Epithelial cell of esophagus (primary cell): ENCODE data around the gene RCAN1.
A peak's percentile ranks its signal among the peaks of the same experiment; 100 is the strongest.

Experiments
- DNase-seq: peaks from one replicate; pipeline ENCODE4 v3.0.0; 2010; ENCODE audit warnings: low read depth
- H3K4me3 ChIP-seq: 2 replicates; pipeline ENCODE4 v1.5.1; 2011; ENCODE audit warnings: mild to moderate bottlenecking, low read length, control low read depth
- TF ChIP-seq, protein P1 (sequence below): IDR thresholded peaks from 2 replicates; pipeline ENCODE4 v1.5.1; 2011; ENCODE audit warnings: low read depth, mild to moderate bottlenecking, low read length, control low read depth, inconsistent platforms; ENCODE audit not compliant: insufficient read depth; ENCODE audit errors: missing control alignments

Gene RCAN1

GRCh38 chr21:34519694-34520093, 95.2 kb downstream of the RCAN1 start:
- no peak overlapping the region for H3K4me3 ChIP-seq
- TF ChIP-seq, protein P1, sequence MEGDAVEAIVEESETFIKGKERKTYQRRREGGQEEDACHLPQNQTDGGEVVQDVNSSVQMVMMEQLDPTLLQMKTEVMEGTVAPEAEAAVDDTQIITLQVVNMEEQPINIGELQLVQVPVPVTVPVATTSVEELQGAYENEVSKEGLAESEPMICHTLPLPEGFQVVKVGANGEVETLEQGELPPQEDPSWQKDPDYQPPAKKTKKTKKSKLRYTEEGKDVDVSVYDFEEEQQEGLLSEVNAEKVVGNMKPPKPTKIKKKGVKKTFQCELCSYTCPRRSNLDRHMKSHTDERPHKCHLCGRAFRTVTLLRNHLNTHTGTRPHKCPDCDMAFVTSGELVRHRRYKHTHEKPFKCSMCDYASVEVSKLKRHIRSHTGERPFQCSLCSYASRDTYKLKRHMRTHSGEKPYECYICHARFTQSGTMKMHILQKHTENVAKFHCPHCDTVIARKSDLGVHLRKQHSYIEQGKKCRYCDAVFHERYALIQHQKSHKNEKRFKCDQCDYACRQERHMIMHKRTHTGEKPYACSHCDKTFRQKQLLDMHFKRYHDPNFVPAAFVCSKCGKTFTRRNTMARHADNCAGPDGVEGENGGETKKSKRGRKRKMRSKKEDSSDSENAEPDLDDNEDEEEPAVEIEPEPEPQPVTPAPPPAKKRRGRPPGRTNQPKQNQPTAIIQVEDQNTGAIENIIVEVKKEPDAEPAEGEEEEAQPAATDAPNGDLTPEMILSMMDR, result no peak

GRCh38 chr21:34519016-34519415, 95.9 kb downstream of the RCAN1 start:
- no peak overlapping the region for H3K4me3 ChIP-seq
- TF ChIP-seq, protein P1, result no peak
- no peak for DNase-seq

More at GRCh38 chr21:34519694-34520093, 95.2 kb downstream of the RCAN1 start:
- DNase-seq, result no peak

DNA sequence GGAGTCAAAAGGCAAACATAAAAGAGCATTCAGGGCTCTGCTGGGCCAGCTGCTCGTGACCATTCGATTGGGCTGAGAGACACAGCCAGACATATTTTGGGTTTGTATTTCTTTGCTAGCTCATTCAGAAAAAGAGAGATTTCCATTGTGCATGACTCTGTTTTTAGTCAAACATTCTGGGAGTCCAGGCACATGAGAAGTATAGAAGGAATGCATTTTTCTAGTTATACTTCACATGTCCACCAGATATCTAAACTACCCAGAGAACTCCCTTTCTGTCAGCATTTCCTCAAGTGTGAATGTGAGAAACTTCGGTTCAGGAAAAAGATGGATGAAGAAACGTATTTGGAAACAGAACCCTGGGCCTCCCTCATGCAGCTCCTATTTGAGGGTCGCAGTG, 96.6 kb downstream of the RCAN1 start:
- TF ChIP-seq, protein P1, result no peak
- no peak overlapping the region for H3K4me3 ChIP-seq
- no peak for DNase-seq

GRCh38 chr21:34517491-34518245, 97.2 kb downstream of the RCAN1 start:
- TF ChIP-seq, protein P1, result peak; percentile 45
- no peak overlapping the region for H3K4me3 ChIP-seq
- peak; percentile 36 for DNase-seq

- DNase-seq, result no peak
- H3K4me3 ChIP-seq, result no peak overlapping the region
- TF ChIP-seq, protein P1, result no peak
These were observed 97.9 kb downstream of the RCAN1 start for GRCh38 chr21:34517039-34517438.

- TF ChIP-seq, protein P1, result no peak
- no peak overlapping the region for H3K4me3 ChIP-seq
- DNase-seq, result peak; percentile 40
These were observed 100.3 kb downstream of the RCAN1 start for GRCh38 chr21:34514576-34515115.
